ENCODE data around the gene PSMB2. TPM values are rescaled to one million over a fixed set of nuclear protein-coding genes. Genes with fewer than 3 reads are reported as not detected.

PSMB2 gene
- total and polyA plus RNA-seq, 10 of the 15 experiments (the other 5 are each of a cell fraction or from before 2014, with no cell fraction given) = 71.7 to 299 (median 145) TPM

DNA sequence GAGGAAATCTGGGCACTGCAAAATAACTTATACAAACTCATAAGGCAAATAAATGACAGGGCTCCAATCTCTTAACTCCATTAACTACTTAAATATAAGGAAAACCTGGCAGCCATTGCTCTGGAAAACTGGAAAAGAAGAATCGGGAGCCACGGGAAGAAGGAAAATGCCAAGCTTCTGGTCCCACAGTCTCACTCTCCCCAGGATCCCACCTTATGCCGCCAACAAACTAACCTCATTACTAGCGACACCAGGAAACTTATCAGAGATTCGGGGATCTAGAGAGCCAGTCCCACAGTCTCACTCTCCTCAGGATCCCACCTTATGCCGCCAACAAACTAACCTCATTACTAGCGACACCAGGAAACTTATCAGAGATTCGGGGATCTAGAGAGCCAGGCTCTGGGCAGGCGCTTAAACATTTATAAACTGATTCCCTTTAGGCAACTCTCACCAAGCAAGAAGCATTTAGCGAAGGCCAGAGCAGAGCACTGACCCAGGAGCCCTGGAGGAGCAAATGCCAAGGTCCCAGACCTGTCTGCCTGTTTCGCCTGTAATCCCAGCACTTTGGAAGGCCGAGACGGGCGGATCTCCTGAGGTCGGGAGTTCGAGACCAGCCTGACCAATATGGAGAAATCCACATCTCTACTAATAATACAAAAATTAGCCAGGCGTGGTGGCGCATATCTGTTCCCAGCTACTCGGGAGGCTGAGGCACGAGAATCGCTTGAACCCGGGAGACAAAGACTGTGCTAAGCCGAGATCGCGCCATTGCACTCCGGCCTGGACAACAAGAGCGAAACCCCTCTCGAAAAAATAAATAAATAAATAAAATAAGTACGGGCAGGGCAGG is 720 bp downstream of the PSMB2 start:
- DNase-seq (ENCODE audit: low read depth, low spot score) (no peak), FAIRE-seq (peak; percentile 52), ATAC-seq (0 out of 3 replicates have a peak, but pooled peaks have one; percentile 3)
- H3K4me2 ChIP-seq (ENCODE audit: control insufficient read depth, insufficient read depth) = peak overlapping the region; percentile 79
- 2% methylated on average over 29 of the region's 29 CpGs for WGBS (ENCODE audit: insufficient coverage, insufficient replicate concordance, low lambda C conversion rate, missing lambda C conversion rate)
- no peaks in the 10 kb centered on the region; the same call in 1 of the 2 replicates for H3K4me1 ChIP-seq (ENCODE audit: control insufficient read depth, insufficient read depth, low read length)
- H2AFZ ChIP-seq (ENCODE audit: control insufficient read depth, low read depth, low read length) = no peak overlapping the region
- peak overlapping the region; percentile 96 for H3K9ac ChIP-seq (ENCODE audit: control insufficient read depth, insufficient read depth, low read length)
- TF ChIP-seq, protein P1, sequence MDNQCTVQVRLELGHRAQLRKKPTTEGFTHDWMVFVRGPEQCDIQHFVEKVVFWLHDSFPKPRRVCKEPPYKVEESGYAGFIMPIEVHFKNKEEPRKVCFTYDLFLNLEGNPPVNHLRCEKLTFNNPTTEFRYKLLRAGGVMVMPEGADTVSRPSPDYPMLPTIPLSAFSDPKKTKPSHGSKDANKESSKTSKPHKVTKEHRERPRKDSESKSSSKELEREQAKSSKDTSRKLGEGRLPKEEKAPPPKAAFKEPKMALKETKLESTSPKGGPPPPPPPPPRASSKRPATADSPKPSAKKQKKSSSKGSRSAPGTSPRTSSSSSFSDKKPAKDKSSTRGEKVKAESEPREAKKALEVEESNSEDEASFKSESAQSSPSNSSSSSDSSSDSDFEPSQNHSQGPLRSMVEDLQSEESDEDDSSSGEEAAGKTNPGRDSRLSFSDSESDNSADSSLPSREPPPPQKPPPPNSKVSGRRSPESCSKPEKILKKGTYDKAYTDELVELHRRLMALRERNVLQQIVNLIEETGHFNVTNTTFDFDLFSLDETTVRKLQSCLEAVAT (IDR thresholded peaks at IDR 0.05) = peak; percentile 68; the same call in 1 of the 2 replicates
- TF ChIP-seq, protein P2, sequence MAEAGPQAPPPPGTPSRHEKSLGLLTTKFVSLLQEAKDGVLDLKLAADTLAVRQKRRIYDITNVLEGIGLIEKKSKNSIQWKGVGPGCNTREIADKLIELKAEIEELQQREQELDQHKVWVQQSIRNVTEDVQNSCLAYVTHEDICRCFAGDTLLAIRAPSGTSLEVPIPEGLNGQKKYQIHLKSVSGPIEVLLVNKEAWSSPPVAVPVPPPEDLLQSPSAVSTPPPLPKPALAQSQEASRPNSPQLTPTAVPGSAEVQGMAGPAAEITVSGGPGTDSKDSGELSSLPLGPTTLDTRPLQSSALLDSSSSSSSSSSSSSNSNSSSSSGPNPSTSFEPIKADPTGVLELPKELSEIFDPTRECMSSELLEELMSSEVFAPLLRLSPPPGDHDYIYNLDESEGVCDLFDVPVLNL (IDR thresholded peaks at IDR 0.05; ENCODE audit: low read depth, low read length) = no peak
- H3K27me3 ChIP-seq (replicated peaks in 1 of 2; ENCODE audit: control insufficient read depth in 2 of 2, insufficient read depth in 2 of 2, low read length in 1 of 2) = no peaks in the 10 kb centered on the region; a peak in 2 of 4 replicates
- BruUV-seq (replicated peaks) = TSS peak; percentile 58
- intact Hi-C loops (cut with micrococcal nuclease; ENCODE audit: unreplicated experiment) (loop anchor here (1.0 to 5.0 kb wide), 2 partner anchors 75 to 132 kb away; no protein-coding TSS in a partner anchor), in situ Hi-C loops (cut with MboI) (no loop called here)
- no peaks in the 10 kb centered on the region for H3K9me3 ChIP-seq (replicated peaks; ENCODE audit: control insufficient read depth, insufficient read depth, low read length)
- H3K4me3 ChIP-seq = peak overlapping the region; percentile 98
- no peaks in the 10 kb centered on the region for H4K20me1 ChIP-seq (ENCODE audit: control insufficient read depth, insufficient read depth)
- H3K27ac ChIP-seq (ENCODE audit: control insufficient read depth, insufficient read depth) = peak overlapping the region; percentile 82
- ChIA-PET RAD21 (ENCODE audit: unreplicated experiment) (no interaction called here), CTCF (interaction anchor here (1.5 kb wide), 1 partner anchor 75 kb away, joined by 4 read pairs; no protein-coding TSS in a partner anchor), POLR2A (interaction anchor here (1.0 kb wide), 1 partner anchor 75 kb away, joined by 3 read pairs; no protein-coding TSS in a partner anchor), SMC1A (ENCODE audit: uncharacterized antibody, unreplicated experiment) (no interaction called here)
- peaks cover 0 to 7% of the 10 kb centered on the region in 2 experiments; a peak in 1 of 4 replicates for H3K36me3 ChIP-seq (ENCODE audit: control insufficient read depth in 2 of 2, insufficient read depth in 2 of 2, low read length in 1 of 2)
- H3K79me2 ChIP-seq (ENCODE audit: control insufficient read depth, insufficient read depth, low read length) = peaks cover 57% of the 10 kb centered on the region
